ENCODE data around the gene SBK3.

The SBK3 gene

DNA sequence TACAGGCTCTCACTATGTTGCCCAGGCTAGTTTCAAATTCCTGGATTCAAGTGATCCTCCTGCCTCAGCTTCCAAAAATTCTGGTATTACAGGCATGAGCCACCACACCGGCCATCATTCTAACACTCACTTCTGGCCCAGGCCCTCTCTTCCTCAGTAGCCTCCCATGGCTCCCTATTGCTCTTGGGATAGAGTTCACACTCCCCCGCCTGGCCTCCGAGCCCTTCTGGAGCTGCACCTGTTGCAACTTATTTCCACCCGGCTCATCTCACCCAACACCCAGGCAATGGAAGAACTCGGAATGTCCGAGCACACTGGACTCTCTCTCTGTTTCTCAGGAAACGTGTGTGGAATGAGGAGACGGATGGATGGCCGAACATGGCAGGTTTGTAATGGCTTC lies 9.0 kb upstream of the SBK3 start:
- Mint-ChIP-seq H3K9me3 (no peaks in the 10 kb centered on the region), H3K27ac (no peak overlapping the region), H3K4me3 (no peak overlapping the region), H3K36me3 (no peaks in the 10 kb centered on the region), H3K4me1 (no peaks in the 10 kb centered on the region), H3K27me3 (peaks cover 13% of the 10 kb centered on the region)
- no peak for DNase-seq
- CTCF ChIA-PET = interaction anchor here (0.6 to 1.1 kb wide), 2 partner anchors 52 to 137 kb away, joined by 3 to 4 read pairs; partner anchors contain the start of gene ZNF865

DNA sequence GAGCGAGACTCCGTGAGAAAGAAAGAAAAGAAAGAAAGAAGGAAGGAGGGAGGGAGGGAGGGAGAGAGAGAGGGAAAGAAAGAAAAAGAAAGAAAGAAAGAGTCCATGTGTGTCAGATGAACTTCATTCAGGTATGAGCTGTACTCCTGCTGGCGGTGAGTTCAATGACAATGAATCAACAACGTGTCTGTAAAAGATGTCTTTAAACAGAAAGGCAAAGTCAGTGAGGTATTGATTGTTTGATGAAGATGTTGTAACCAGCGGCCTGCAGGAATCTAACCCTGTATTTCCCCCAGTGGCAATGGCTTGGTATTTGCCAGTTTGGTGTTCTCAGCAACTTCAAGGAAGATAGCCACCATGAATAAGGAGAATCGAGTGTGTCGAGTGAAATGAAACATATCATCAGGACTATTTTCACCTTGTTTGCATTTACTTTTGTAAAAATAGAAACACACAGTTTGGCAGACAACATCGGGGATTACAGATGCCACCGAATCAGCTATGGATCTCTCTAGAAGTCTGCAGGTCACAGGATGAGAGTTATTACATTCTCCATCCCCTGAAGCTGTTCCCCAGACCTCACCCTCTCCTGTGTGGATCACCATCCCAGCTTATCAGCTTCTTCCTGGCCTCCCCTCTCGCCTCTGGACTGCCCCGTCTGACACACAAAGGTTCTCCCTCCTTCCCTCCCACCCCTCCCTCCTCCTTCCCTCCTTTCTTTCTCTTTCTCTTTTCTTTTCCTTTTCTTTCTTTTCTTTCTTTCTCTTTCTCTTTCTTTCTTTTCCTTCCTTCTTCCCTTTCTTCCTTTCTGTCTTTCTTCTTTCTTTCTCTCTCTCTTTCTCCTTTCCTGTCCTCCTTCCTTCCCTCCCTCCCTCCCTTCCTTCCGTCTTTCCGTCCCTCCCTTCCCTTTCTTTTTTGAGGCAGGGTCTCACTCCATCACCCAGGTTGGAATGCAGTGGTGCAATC lies 8.2 kb upstream of the SBK3 start:
- Mint-ChIP-seq H3K4me3 (no peak overlapping the region), H3K4me1 (no peaks in the 10 kb centered on the region), H3K36me3 (no peaks in the 10 kb centered on the region), H3K27me3 (peaks cover 13% of the 10 kb centered on the region), H3K27ac (no peak overlapping the region), H3K9me3 (no peaks in the 10 kb centered on the region)
- DNase-seq = no peak
- CTCF ChIA-PET = interaction anchor here (1.1 kb wide), 1 partner anchor 52 kb away, joined by 3 read pairs; the partner anchor contains the start of gene ZNF865

GRCh38 chr19:55552620-55553019 lies 7.3 kb upstream of the SBK3 start:
- CTCF ChIA-PET = interaction anchor here (0.5 kb wide), 1 partner anchor 411 kb away, joined by 3 read pairs; no protein-coding TSS in a partner anchor
- Mint-ChIP-seq H3K27ac (no peak overlapping the region), H3K4me1 (no peaks in the 10 kb centered on the region), H3K36me3 (no peaks in the 10 kb centered on the region), H3K9me3 (no peaks in the 10 kb centered on the region), H3K4me3 (no peak overlapping the region), H3K27me3 (peaks cover 17% of the 10 kb centered on the region)
- DNase-seq = no peak

DNA sequence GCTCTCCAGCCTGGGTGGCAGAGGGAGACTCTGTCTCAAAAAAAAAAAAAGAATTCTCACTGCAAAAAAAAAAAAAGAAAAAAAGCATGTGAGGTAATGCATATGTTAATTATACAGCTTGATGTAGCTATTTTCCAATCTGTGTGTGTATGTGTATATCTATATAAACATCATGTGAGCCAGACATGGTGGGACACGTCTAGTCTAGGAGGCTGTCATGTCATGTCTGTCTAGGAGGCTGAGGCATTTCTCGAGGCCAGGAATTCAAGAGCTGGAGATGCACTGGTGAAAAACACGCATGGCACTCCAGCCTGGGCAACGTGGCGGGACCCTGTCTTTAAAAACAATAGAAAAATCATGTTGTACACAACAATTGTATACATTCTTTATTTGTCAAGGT lies 6.9 kb upstream of the SBK3 start:
- Mint-ChIP-seq H3K27ac (no peak overlapping the region), H3K36me3 (no peaks in the 10 kb centered on the region), H3K9me3 (no peaks in the 10 kb centered on the region), H3K4me3 (no peak overlapping the region), H3K4me1 (no peaks in the 10 kb centered on the region), H3K27me3 (peaks cover 21% of the 10 kb centered on the region)
- no peak for DNase-seq
- CTCF ChIA-PET = interaction anchor here (0.5 to 0.7 kb wide), 2 partner anchors 80 to 411 kb away, joined by 3 read pairs; no protein-coding TSS in a partner anchor

DNA sequence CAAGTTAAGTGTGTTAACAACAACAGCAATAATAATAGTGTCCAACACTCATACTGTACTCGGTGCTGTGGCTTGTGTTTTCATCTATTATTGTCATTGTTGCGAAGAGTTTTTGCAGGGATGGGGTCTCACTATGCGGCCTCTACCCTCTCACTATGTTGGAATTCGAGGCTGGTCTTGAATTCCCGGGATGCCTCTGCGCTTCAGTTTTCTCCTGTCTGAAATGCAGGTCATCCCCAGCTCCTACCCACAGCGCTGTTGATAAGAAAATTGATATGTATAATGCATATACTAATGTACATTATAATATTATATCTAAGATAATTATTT lies 4.9 kb upstream of the SBK3 start:
- no peaks in the 10 kb centered on the region for H3K36me3 Mint-ChIP-seq
- CTCF ChIA-PET = no interaction called here
- no peaks in the 10 kb centered on the region for H3K9me3 Mint-ChIP-seq
- peaks cover 36% of the 10 kb centered on the region for H3K27me3 Mint-ChIP-seq
- no peak overlapping the region for H3K4me3 Mint-ChIP-seq
- no peaks in the 10 kb centered on the region for H3K4me1 Mint-ChIP-seq
- H3K27ac Mint-ChIP-seq = no peak overlapping the region
- DNase-seq = no peak

GRCh38 chr19:55549500-55550320 lies 4.4 kb upstream of the SBK3 start:
- H3K27me3 Mint-ChIP-seq = peaks cover 36% of the 10 kb centered on the region
- no peaks in the 10 kb centered on the region for H3K9me3 Mint-ChIP-seq
- CTCF ChIA-PET = no interaction called here
- DNase-seq = no peak
- H3K27ac Mint-ChIP-seq = no peak overlapping the region
- H3K36me3 Mint-ChIP-seq = no peaks in the 10 kb centered on the region
- H3K4me1 Mint-ChIP-seq = no peaks in the 10 kb centered on the region
- no peak overlapping the region for H3K4me3 Mint-ChIP-seq

GRCh38 chr19:55546822-55547614 lies 1.7 kb upstream of the SBK3 start:
- Mint-ChIP-seq H3K27ac (no peak overlapping the region), H3K4me3 (no peak overlapping the region), H3K4me1 (no peaks in the 10 kb centered on the region), H3K36me3 (no peaks in the 10 kb centered on the region), H3K27me3 (peaks cover 31% of the 10 kb centered on the region), H3K9me3 (no peaks in the 10 kb centered on the region)
- CTCF ChIA-PET = interaction anchor here (1.0 kb wide), 1 partner anchor 14 kb away, joined by 3 read pairs; no protein-coding TSS in a partner anchor
- DNase-seq = no peak

DNA sequence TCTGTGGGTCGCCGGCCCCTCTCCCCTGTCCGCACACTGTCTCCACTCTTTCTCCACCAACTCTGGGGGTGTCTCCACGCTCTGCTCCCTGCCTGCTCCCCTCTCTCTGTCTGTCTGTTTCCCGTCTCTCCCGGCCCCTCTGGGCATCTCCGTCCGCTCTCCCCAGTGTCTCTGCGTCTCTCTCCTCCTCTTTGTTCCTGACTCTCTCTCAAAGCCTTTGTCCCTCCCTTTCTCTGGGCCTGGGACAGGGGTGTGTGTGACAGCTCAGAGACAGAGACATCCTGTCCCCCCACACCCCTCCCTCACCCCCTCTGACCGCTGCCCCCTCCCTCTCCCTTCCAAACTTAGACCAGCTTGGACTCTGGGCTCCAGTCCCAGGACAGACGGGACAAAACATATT lies 668 bp upstream of the SBK3 start:
- H3K27me3 Mint-ChIP-seq = peaks cover 31% of the 10 kb centered on the region
- DNase-seq = no peak
- no peaks in the 10 kb centered on the region for H3K36me3 Mint-ChIP-seq
- H3K9me3 Mint-ChIP-seq = no peaks in the 10 kb centered on the region
- H3K4me3 Mint-ChIP-seq = no peak overlapping the region
- CTCF ChIA-PET = no interaction called here
- H3K27ac Mint-ChIP-seq = no peak overlapping the region
- H3K4me1 Mint-ChIP-seq = no peaks in the 10 kb centered on the region

GRCh38 chr19:55544776-55545439 lies 435 bp downstream of the SBK3 start:
- Mint-ChIP-seq H3K36me3 (no peaks in the 10 kb centered on the region), H3K4me1 (no peaks in the 10 kb centered on the region), H3K4me3 (no peak overlapping the region), H3K27me3 (peaks cover 27% of the 10 kb centered on the region), H3K9me3 (no peaks in the 10 kb centered on the region), H3K27ac (no peak overlapping the region)
- CTCF ChIA-PET = no interaction called here
- no peak for DNase-seq

DNA sequence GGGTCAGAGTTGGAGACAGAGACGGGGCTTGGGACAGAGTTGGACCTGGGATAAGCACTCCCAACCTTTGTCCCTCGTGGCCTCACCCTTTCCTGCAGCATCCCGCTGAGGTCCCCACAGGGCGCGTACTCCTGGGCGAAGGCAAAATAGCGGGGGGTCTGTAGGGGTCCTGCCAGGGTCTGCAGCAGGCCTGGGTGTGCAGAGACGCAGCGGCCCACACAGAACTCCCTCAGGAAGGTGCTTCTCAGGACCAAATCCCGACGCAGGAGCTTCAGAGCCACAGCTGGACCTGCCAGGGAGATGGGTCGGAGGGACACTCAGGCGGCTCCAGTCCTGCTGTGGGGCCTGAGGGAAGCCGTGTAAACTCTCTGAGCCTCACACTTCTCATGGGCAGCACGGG lies 1.3 kb downstream of the SBK3 start:
- Mint-ChIP-seq H3K36me3 (no peaks in the 10 kb centered on the region), H3K27me3 (peaks cover 24% of the 10 kb centered on the region), H3K9me3 (no peaks in the 10 kb centered on the region), H3K27ac (no peak overlapping the region), H3K4me1 (no peaks in the 10 kb centered on the region), H3K4me3 (no peak overlapping the region)
- no peak for DNase-seq
- CTCF ChIA-PET = no interaction called here

- CTCF ChIA-PET = no interaction called here
- Mint-ChIP-seq H3K9me3 (no peaks in the 10 kb centered on the region), H3K4me1 (no peaks in the 10 kb centered on the region), H3K36me3 (no peaks in the 10 kb centered on the region), H3K27ac (no peak overlapping the region), H3K27me3 (peaks cover 24% of the 10 kb centered on the region), H3K4me3 (no peak overlapping the region)
- DNase-seq = no peak
These were observed 1.8 kb downstream of the SBK3 start for GRCh38 chr19:55543567-55543966.

DNA sequence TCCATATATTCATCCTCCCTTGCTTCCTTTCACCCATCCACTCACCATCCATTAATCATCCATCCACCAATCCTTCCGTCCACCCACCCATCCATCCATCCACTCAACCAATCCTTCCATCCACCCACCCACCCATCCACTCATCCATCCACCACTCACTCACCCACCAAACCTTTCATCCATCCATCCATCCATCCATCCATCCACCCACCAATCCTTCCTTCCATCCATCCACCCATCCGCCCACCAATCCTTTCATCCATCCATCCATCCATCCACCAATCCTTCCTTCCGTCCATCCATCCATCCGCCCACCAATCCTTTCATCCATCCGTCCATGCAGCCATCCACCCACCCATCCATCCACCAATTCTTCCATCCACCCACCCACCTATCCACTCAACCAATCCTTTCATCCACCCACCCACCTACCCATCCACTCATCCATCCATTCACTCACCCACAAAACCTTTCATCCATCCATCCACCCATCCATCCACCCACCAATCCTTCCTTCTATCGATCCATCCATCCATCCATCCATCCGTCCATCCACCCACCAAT lies 3.0 kb downstream of the SBK3 start:
- Mint-ChIP-seq H3K36me3 (no peaks in the 10 kb centered on the region), H3K9me3 (no peaks in the 10 kb centered on the region), H3K27me3 (peaks cover 17% of the 10 kb centered on the region), H3K4me1 (no peaks in the 10 kb centered on the region), H3K27ac (no peak overlapping the region), H3K4me3 (no peak overlapping the region)
- CTCF ChIA-PET = no interaction called here
- DNase-seq = no peak

- CTCF ChIA-PET = no interaction called here
- Mint-ChIP-seq H3K4me3 (no peak overlapping the region), H3K36me3 (no peaks in the 10 kb centered on the region), H3K27ac (no peak overlapping the region), H3K27me3 (peaks cover 7% of the 10 kb centered on the region), H3K4me1 (no peaks in the 10 kb centered on the region), H3K9me3 (no peaks in the 10 kb centered on the region)
- no peak for DNase-seq
These were observed 4.3 kb downstream of the SBK3 start for GRCh38 chr19:55541091-55541490.

All from activated naive CD4-positive, alpha-beta T cell treated with anti-CD3 and anti-CD28 coated beads, Interleukin-2, amount 10 ng/mL, durations not matched to agents 7 days and 5 days (primary cell).